ENCODE results near the gene ANKRD45. TPM values are rescaled to one million over a fixed set of nuclear protein-coding genes. Genes with fewer than 3 reads are reported as not detected.
"Not testable (repeated sequence)": the region's sequence is repeated elsewhere in the genome, so short reads cannot be mapped to it uniquely, and the experiment has no call there.

ANKRD45 gene
- total RNA-seq (not detected), polyA plus RNA-seq (not detected), total RNA-seq (0 reads per million in 6 experiments)

DNA sequence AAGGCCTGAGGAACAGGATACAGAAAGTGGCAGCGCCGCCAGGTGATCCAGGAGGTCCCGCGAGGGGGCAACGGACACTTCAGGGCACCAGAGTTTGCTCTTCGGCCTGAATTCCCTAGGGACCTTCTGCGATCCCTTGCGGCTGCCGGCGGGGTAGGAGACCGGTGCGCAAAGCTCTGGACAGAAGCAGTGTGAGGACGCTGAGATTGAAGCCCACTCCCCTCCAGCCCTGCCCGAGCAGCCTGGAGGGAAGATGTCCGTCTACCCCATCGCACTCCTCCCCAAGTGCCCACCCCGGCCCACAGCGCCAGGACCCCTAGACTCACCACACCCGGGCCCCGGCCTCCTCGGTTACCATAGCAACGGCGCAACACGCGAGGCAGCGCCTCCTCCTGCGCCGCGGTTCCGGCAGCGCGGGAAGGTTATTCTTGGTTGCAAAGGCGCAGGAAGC is at the start of gene ANKRD45:
TSS of gene ANKRD45 (minus strand) at position 361 of the 451 bp plus-strand sequence. CDS start 10,433 bp downstream, outside the sequence.
- ATAC-seq (peak in 1 of 2 donors; percentile 10), DNase-seq (peak in 5 of 10 donors; percentile 10 to 34 (median 28))
- peaks cover 5 to 15% (median 9%) of the 10 kb centered on the region in 4 donors for H3K4me1 Mint-ChIP-seq
- H3K36me3 Mint-ChIP-seq = peaks cover 0 to 4% (median 2%) of the 10 kb centered on the region in 3 donors
- peak within 1 kb of the TSS in 9 of 10 donors; percentile 22 to 82 (median 70) for H3K4me3 Mint-ChIP-seq
- H3K27me3 Mint-ChIP-seq = peaks cover 26 to 37% (median 28%) of the 10 kb centered on the region in 5 donors
- POLR2A ChIA-PET = no interaction called here
- H3K27ac Mint-ChIP-seq = peak within 1 kb of the TSS in 1 of 10 donors; percentile 14
- no peaks in the 10 kb centered on the region for H3K9me3 Mint-ChIP-seq

GRCh38 chr1:173717238-173717637 is 47.6 kb upstream of the ANKRD45 start:
- no peak for DNase-seq
- peaks cover 5 to 34% (median 22%) of the 10 kb centered on the region in 3 donors for H3K36me3 Mint-ChIP-seq
- H3K9me3 Mint-ChIP-seq = peaks cover 0 to 3% (median 0%) of the 10 kb centered on the region in 9 donors
- peak overlapping the region in 4 of 10 donors; percentile 10 to 86 (median 54) for H3K27ac Mint-ChIP-seq
- H3K4me1 Mint-ChIP-seq = peaks cover 18 to 54% (median 48%) of the 10 kb centered on the region in 4 donors
- ATAC-seq = no peak
- POLR2A ChIA-PET = no interaction called here
- peaks cover 0 to 3% (median 0%) of the 10 kb centered on the region in 5 donors for H3K27me3 Mint-ChIP-seq
- peak overlapping the region in 9 of 10 donors; percentile 36 to 73 (median 60) for H3K4me3 Mint-ChIP-seq

GRCh38 chr1:173715538-173715844 is 45.8 kb upstream of the ANKRD45 start:
- Mint-ChIP-seq H3K27ac (peak overlapping the region; percentile 92 to 98 (median 96)), H3K27me3 (peaks cover 7 to 15% (median 8%) of the 10 kb centered on the region in 5 donors), H3K36me3 (peaks cover 5 to 18% (median 16%) of the 10 kb centered on the region in 3 donors), H3K4me3 (peak overlapping the region; percentile 92 to 100 (median 98)), H3K9me3 (peaks cover 0 to 3% (median 0%) of the 10 kb centered on the region in 9 donors), H3K4me1 (peaks cover 14 to 42% (median 36%) of the 10 kb centered on the region in 4 donors)
- DNase-seq (no peak), ATAC-seq (no peak)
- POLR2A ChIA-PET = interaction anchor here (0.6 to 3.2 kb wide), 8 partner anchors 109 to 1284 kb away, joined by 3 to 34 read pairs (median 8); partner anchors contain the start of genes CACYBP, CENPL, DARS2 and GAS5

DNA sequence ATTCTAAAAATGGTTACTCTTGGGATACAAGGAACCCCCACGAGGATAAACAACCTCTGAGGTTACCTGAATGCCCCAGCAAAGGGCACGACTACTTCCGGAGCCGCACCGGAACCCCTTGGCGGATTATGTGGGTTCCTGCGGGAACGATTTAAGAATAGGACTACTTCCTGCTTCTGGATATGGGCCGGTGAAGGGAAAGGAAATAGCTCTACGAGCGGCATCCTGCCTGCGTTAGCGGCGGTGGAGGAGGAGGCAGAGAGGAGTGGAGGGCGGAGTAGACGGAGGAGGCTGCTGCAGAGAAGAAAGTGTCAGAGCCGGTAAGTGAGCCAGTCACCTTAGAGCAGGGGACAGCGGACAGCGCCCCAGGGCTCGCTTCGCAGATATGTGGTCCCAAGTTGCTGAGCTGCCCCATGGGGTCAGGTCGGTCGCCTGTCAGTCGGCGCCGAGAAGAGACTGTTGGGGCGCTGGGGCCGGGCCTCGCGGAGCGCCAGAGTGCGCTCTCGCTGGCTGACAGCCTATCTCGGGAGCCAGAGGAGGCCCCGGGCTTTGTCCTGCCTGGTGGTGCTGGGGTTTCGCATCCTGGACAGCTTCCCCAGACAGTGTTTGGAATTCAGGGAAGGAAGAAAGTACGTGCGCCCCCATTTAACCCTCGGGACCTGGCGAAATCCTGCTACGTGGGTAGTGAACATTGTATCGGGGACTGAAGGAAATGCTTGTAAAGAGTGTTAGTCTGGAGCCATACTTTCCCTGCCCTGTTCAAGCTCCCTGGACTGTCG is 45.3 kb upstream of the ANKRD45 start, which contains the start of gene KLHL20:
TSS of gene KLHL20 (plus strand) at position 223 of the 779 bp plus-strand sequence. CDS start 1,063 bp downstream, outside the sequence.
- peaks cover 0 to 3% (median 0%) of the 10 kb centered on the region in 9 donors for H3K9me3 Mint-ChIP-seq
- peak within 1 kb of the TSS; percentile 92 to 100 (median 98) for H3K4me3 Mint-ChIP-seq
- ATAC-seq = peak; percentile 97
- POLR2A ChIA-PET = interaction anchor here (0.6 to 3.2 kb wide), 12 partner anchors 11 to 1309 kb away, joined by 3 to 34 read pairs (median 3); partner anchors contain the start of genes CACYBP, CENPL, DARS2 and GAS5
- peaks cover 9 to 37% (median 30%) of the 10 kb centered on the region in 4 donors for H3K4me1 Mint-ChIP-seq
- peaks cover 11 to 21% (median 13%) of the 10 kb centered on the region in 5 donors for H3K27me3 Mint-ChIP-seq
- H3K27ac Mint-ChIP-seq = peak within 1 kb of the TSS; percentile 92 to 98 (median 96)
- peak; percentile 64 to 93 (median 88) for DNase-seq
- peaks cover 5 to 13% (median 12%) of the 10 kb centered on the region in 3 donors for H3K36me3 Mint-ChIP-seq

GRCh38 chr1:173714441-173714758 is 44.7 kb upstream of the ANKRD45 start:
- POLR2A ChIA-PET = interaction anchor here (0.6 to 3.2 kb wide), 9 partner anchors 12 to 1309 kb away, joined by 3 to 34 read pairs (median 3); partner anchors contain the start of genes CENPL, DARS2, GAS5 and MRPS14
- peaks cover 11 to 24% (median 17%) of the 10 kb centered on the region in 5 donors for H3K27me3 Mint-ChIP-seq
- H3K27ac Mint-ChIP-seq = peak overlapping the region; percentile 92 to 98 (median 96)
- H3K4me1 Mint-ChIP-seq = peaks cover 9 to 35% (median 30%) of the 10 kb centered on the region in 4 donors
- peaks cover 5 to 12% (median 11%) of the 10 kb centered on the region in 3 donors for H3K36me3 Mint-ChIP-seq
- DNase-seq (no peak), ATAC-seq (no peak)
- H3K9me3 Mint-ChIP-seq = peaks cover 0 to 3% (median 0%) of the 10 kb centered on the region in 9 donors
- peak overlapping the region; percentile 92 to 100 (median 98) for H3K4me3 Mint-ChIP-seq

GRCh38 chr1:173708787-173709186 is 39.1 kb upstream of the ANKRD45 start:
- Mint-ChIP-seq H3K4me1 (no peaks in the 10 kb centered on the region), H3K36me3 (peaks cover 0 to 4% (median 0%) of the 10 kb centered on the region in 3 donors), H3K27me3 (peaks cover 14 to 41% (median 26%) of the 10 kb centered on the region in 5 donors), H3K27ac (no peak overlapping the region), H3K4me3 (no peak overlapping the region), H3K9me3 (peaks cover 0 to 2% (median 0%) of the 10 kb centered on the region in 9 donors)
- ATAC-seq (no peak), DNase-seq (no peak)
- POLR2A ChIA-PET = no interaction called here

DNA sequence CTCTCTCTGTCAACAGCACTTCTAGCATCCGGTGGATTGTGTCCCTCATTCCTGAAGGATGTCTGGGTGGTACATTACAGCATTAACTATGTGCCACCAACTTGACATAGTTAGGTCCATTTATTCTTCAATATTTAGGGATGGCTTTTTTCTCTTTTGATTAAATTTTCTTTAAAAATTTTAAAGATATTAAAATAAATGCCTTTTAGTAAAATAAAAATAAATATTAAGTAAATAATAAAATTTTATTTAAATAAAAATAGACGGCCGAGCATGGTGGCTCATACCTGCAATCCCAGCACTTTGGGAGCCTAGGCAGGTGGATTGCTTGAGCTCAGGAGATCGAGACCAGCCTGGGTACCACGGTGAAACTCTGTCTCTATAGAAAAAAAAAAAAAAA is 35.5 kb upstream of the ANKRD45 start:
- POLR2A ChIA-PET = interaction anchor here (0.7 kb wide), 1 partner anchor 703 kb away, joined by 3 read pairs; no protein-coding TSS in a partner anchor
- H3K27ac Mint-ChIP-seq = no peak overlapping the region
- H3K36me3 Mint-ChIP-seq = no peaks in the 10 kb centered on the region
- peaks cover 4 to 32% (median 15%) of the 10 kb centered on the region in 5 donors for H3K27me3 Mint-ChIP-seq
- ATAC-seq (no peak), DNase-seq (no peak)
- no peak overlapping the region for H3K4me3 Mint-ChIP-seq
- H3K9me3 Mint-ChIP-seq = peaks cover 0 to 4% (median 0%) of the 10 kb centered on the region in 9 donors
- H3K4me1 Mint-ChIP-seq = no peaks in the 10 kb centered on the region

- POLR2A ChIA-PET = no interaction called here
- peaks cover 0 to 6% (median 0%) of the 10 kb centered on the region in 3 donors for H3K36me3 Mint-ChIP-seq
- peaks cover 0 to 7% (median 0%) of the 10 kb centered on the region in 9 donors for H3K9me3 Mint-ChIP-seq
- DNase-seq (no peak), ATAC-seq (no peak)
- no peaks in the 10 kb centered on the region for H3K4me1 Mint-ChIP-seq
- H3K27ac Mint-ChIP-seq = no peak overlapping the region
- H3K27me3 Mint-ChIP-seq = peaks cover 5 to 35% (median 9%) of the 10 kb centered on the region in 5 donors
- no peak overlapping the region for H3K4me3 Mint-ChIP-seq
Observed at GRCh38 chr1:173702736-173703135, 33.1 kb upstream of the ANKRD45 start.

DNA sequence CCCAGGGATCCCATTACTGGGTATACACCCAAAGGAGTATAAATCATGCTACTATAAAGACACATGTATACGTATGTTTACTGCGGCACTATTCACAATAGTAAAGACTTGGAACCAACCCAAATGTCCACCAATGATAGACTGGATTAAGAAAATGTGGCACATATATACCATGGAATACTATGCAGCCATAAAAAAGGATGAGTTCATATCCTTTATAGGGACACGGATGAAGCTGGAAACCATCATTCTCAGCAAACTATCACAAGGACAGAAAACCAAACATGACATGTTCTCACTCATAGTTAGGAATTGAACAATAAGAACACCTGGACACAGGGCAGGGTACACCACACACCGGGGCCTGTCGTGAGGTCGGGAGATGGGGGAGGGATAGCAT is 31.6 kb upstream of the ANKRD45 start:
- H3K36me3 Mint-ChIP-seq, DNase-seq, ATAC-seq: not testable (repeated sequence)

DNA sequence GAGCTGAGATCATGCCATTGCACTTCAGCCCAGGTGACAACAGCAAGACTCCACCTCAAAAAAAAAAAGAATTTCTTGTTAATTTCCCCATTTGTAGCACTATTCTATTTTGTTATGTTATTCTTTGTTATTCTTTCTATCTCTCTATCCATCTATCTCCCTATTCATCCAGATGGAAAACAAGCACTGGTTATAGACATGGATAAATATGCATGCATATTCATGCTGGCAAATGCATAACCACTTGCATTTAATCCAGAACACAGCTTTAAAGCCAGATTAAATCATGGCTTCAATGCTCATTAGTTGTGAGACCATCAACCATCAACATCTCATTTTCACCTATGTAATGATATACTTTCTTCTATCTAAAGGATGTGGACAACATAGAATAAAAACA is 23.6 kb upstream of the ANKRD45 start:
- POLR2A ChIA-PET = interaction anchor here (0.6 kb wide), 2 partner anchors 793 to 997 kb away, joined by 4 to 5 read pairs; no protein-coding TSS in a partner anchor
- peaks cover 0 to 7% (median 0%) of the 10 kb centered on the region in 9 donors for H3K9me3 Mint-ChIP-seq
- H3K4me3 Mint-ChIP-seq = no peak overlapping the region
- no peak for DNase-seq
- H3K27me3 Mint-ChIP-seq = peaks cover 15 to 30% (median 26%) of the 10 kb centered on the region in 5 donors
- no peak overlapping the region for H3K27ac Mint-ChIP-seq
- H3K4me1 Mint-ChIP-seq = peaks cover 6 to 14% (median 11%) of the 10 kb centered on the region in 4 donors
- no peak for ATAC-seq
- peaks cover under 1 to 7% (median 3%) of the 10 kb centered on the region in 3 donors for H3K36me3 Mint-ChIP-seq

More for the DNA sequence above, 31.6 kb upstream of the ANKRD45 start:
- H3K27ac Mint-ChIP-seq, H3K9me3 Mint-ChIP-seq, H3K4me1 Mint-ChIP-seq, POLR2A ChIA-PET, H3K4me3 Mint-ChIP-seq: not testable (repeated sequence)
- peaks cover 9 to 43% (median 23%) of the 10 kb centered on the region in 5 donors for H3K27me3 Mint-ChIP-seq

GRCh38 chr1:173688300-173688699 is 18.6 kb upstream of the ANKRD45 start:
- no peak for DNase-seq
- no peak for ATAC-seq
- peaks cover 0 to 3% (median 0%) of the 10 kb centered on the region in 9 donors for H3K9me3 Mint-ChIP-seq
- H3K27me3 Mint-ChIP-seq = peaks cover 0 to 7% (median 0%) of the 10 kb centered on the region in 5 donors
- H3K36me3 Mint-ChIP-seq = no peaks in the 10 kb centered on the region
- peaks cover 11 to 19% (median 13%) of the 10 kb centered on the region in 4 donors for H3K4me1 Mint-ChIP-seq
- H3K27ac Mint-ChIP-seq = peak overlapping the region in 9 of 10 donors; percentile 59 to 98 (median 76)
- H3K4me3 Mint-ChIP-seq = peak overlapping the region in 5 of 10 donors; percentile 6 to 70 (median 35)
- POLR2A ChIA-PET = no interaction called here

DNA sequence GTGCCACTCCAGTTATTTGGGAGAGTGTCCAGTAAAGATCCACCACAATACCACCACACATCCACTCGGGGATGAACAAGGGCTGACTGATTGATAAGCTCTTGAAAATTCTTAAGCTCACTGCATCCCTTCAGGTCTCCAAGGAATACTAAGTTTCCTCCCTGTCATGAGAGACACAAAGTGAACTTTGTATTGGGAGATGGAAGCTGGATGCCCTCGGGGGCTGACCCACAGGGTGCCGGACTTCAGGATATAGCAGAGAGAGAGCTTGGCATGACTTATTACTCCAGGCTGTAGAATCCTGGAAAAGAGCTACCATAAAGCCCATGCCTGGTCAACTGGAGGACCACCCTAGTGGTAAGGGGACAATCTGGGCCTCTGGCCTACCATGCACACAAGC is 15.5 kb upstream of the ANKRD45 start:
- POLR2A ChIA-PET, H3K9me3 Mint-ChIP-seq: not testable (repeated sequence)
- H3K4me1 Mint-ChIP-seq = peaks cover 11 to 27% (median 14%) of the 10 kb centered on the region in 4 donors

More for the DNA sequence above, 15.5 kb upstream of the ANKRD45 start:
- DNase-seq, H3K27ac Mint-ChIP-seq, H3K27me3 Mint-ChIP-seq, H3K36me3 Mint-ChIP-seq, H3K4me3 Mint-ChIP-seq, ATAC-seq: not testable (repeated sequence)
